ENCODE data around the gene OR4Q2. TPM values are rescaled to one million over a fixed set of nuclear protein-coding genes. Genes with fewer than 3 reads are reported as not detected.

Gene OR4Q2
- polyA plus RNA-seq, 1 of the 3 experiments (the other 2 are of a cell fraction): not detected

DNA sequence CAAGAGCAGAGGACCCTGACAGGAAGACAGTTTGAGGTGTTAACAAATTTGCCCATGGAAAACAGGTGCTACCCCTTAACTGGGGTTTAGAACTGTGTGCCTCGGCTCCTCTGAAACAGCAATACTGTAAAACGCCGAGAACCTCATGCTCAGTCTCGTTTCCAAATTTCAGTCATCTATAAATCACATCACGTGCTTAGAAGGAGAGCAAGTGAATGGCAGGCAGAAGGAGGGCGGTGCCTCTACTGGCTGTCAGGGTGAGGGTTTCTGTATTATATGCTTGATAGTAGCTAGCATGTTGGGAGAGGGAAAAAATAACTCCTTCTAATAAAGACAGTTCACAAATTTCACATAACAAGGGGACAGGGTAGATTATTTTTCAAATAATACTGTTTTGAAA is 29.1 kb downstream of the OR4Q2 start:
- no peaks in the 10 kb centered on the region for H3K9me2 ChIP-seq
- H3F3A ChIP-seq (replicated peaks; ENCODE audit: insufficient read depth): no peaks in the 10 kb centered on the region
- 3% methylated on average over 6 of the region's 6 CpGs for WGBS (ENCODE audit: low lambda C conversion rate)
- H3K27me3 ChIP-seq (ENCODE audit: insufficient read depth): no peaks in the 10 kb centered on the region
- no peaks in the 10 kb centered on the region for H4K20me1 ChIP-seq (ENCODE audit: insufficient read depth)
- H3K9me3 ChIP-seq: no peaks in the 10 kb centered on the region
- CTCF ChIA-PET: no interaction called here
- H3K79me2 ChIP-seq (ENCODE audit: insufficient read depth): no peaks in the 10 kb centered on the region
- no peaks in the 10 kb centered on the region for H3K36me3 ChIP-seq (replicated peaks in 1 of 2; ENCODE audit: control insufficient read depth in 1 of 2, insufficient read depth in 2 of 2, low read length in 1 of 2)
- no peak overlapping the region for H3K4me3 ChIP-seq (ENCODE audit: low read depth in 2 of 2, low read length in 1 of 2)
- H3K9ac ChIP-seq: no peak overlapping the region
- POLR2A ChIA-PET: no interaction called here
- no peak for DNase-seq
- H3K27ac ChIP-seq (ENCODE audit: low read depth in 2 of 2, low read length in 1 of 2): no peak overlapping the region
- H3K4me2 ChIP-seq: no peak overlapping the region
- H2AFZ ChIP-seq (ENCODE audit: low read depth): no peak overlapping the region
- H3K4me1 ChIP-seq (ENCODE audit: control insufficient read depth in 1 of 2, insufficient read depth in 2 of 2, low read depth in 1 of 2, low read length in 1 of 2): no peaks in the 10 kb centered on the region
- TF ChIP-seq RFX5 (IDR thresholded peaks at IDR 0.05; ENCODE audit: low read length) (no peak), EP300 (IDR thresholded peaks at IDR 0.05; ENCODE audit: borderline replicate concordance in 1 of 2, low read depth in 1 of 2, low read length in 1 of 2) (no peak), FOXM1 (IDR thresholded peaks at IDR 0.05; ENCODE audit: low read depth) (no peak), RCOR1 (IDR thresholded peaks at IDR 0.05; ENCODE audit: low read length) (no peak), NRF1 (IDR thresholded peaks at IDR 0.05; ENCODE audit: low read depth, low read length) (no peak), RAD21 (IDR thresholded peaks at IDR 0.05; ENCODE audit: low read length) (no peak)
- TF ChIP-seq, protein P1, sequence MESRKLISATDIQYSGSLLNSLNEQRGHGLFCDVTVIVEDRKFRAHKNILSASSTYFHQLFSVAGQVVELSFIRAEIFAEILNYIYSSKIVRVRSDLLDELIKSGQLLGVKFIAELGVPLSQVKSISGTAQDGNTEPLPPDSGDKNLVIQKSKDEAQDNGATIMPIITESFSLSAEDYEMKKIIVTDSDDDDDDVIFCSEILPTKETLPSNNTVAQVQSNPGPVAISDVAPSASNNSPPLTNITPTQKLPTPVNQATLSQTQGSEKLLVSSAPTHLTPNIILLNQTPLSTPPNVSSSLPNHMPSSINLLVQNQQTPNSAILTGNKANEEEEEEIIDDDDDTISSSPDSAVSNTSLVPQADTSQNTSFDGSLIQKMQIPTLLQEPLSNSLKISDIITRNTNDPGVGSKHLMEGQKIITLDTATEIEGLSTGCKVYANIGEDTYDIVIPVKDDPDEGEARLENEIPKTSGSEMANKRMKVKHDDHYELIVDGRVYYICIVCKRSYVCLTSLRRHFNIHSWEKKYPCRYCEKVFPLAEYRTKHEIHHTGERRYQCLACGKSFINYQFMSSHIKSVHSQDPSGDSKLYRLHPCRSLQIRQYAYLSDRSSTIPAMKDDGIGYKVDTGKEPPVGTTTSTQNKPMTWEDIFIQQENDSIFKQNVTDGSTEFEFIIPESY (IDR thresholded peaks at IDR 0.05; ENCODE audit: borderline replicate concordance, low read depth): no peak

DNA sequence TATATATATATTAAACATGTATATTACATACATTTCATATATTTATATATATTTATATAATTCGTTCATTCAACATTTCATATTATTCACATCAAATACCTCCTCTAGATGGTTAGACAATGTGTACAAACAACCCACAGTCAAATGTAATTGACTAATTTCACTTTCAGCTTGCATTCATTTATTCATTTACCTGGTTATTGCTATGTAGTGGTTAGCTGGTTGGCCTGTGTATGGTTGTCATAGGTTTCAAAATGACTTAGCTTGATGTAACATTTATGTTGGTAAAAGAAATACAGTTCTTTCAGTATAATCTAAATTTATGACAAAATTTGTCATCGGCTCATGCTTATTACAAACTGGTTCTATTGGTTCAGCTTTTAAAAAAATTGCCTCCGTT is 33.5 kb downstream of the OR4Q2 start:
- no peak overlapping the region for H3K9ac ChIP-seq
- no peaks in the 10 kb centered on the region for H3K36me3 ChIP-seq (replicated peaks in 1 of 2; ENCODE audit: control insufficient read depth in 1 of 2, insufficient read depth in 2 of 2, low read length in 1 of 2)
- H2AFZ ChIP-seq (ENCODE audit: low read depth): no peak overlapping the region
- 3% methylated on average over 3 of the region's 3 CpGs for WGBS (ENCODE audit: low lambda C conversion rate)
- H3K4me1 ChIP-seq (ENCODE audit: control insufficient read depth in 1 of 2, insufficient read depth in 2 of 2, low read depth in 1 of 2, low read length in 1 of 2): no peaks in the 10 kb centered on the region
- CTCF ChIA-PET: interaction anchor here (1.4 kb wide), 1 partner anchor 11 kb away, joined by 4 read pairs; no protein-coding TSS in a partner anchor
- no peaks in the 10 kb centered on the region for H4K20me1 ChIP-seq (ENCODE audit: insufficient read depth)
- no peak overlapping the region for H3K27ac ChIP-seq (ENCODE audit: low read depth in 2 of 2, low read length in 1 of 2)
- POLR2A ChIA-PET: no interaction called here
- H3K4me2 ChIP-seq: no peak overlapping the region
- H3K27me3 ChIP-seq (ENCODE audit: insufficient read depth): no peaks in the 10 kb centered on the region
- no peaks in the 10 kb centered on the region for H3K79me2 ChIP-seq (ENCODE audit: insufficient read depth)
- H3K9me3 ChIP-seq: no peaks in the 10 kb centered on the region
- H3K4me3 ChIP-seq (ENCODE audit: low read depth in 2 of 2, low read length in 1 of 2): no peak overlapping the region
- H3K9me2 ChIP-seq: no peaks in the 10 kb centered on the region
- TF ChIP-seq JUND (IDR thresholded peaks at IDR 0.05): no peak
- TF ChIP-seq, protein P2, sequence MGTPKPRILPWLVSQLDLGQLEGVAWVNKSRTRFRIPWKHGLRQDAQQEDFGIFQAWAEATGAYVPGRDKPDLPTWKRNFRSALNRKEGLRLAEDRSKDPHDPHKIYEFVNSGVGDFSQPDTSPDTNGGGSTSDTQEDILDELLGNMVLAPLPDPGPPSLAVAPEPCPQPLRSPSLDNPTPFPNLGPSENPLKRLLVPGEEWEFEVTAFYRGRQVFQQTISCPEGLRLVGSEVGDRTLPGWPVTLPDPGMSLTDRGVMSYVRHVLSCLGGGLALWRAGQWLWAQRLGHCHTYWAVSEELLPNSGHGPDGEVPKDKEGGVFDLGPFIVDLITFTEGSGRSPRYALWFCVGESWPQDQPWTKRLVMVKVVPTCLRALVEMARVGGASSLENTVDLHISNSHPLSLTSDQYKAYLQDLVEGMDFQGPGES (IDR thresholded peaks at IDR 0.05; ENCODE audit: low read depth, low read length): no peak
- TF ChIP-seq, protein P3, sequence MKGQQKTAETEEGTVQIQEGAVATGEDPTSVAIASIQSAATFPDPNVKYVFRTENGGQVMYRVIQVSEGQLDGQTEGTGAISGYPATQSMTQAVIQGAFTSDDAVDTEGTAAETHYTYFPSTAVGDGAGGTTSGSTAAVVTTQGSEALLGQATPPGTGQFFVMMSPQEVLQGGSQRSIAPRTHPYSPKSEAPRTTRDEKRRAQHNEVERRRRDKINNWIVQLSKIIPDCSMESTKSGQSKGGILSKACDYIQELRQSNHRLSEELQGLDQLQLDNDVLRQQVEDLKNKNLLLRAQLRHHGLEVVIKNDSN (IDR thresholded peaks at IDR 0.05; ENCODE audit: borderline replicate concordance, low read depth): no peak
- TF ChIP-seq MXI1 (IDR thresholded peaks at IDR 0.05; ENCODE audit: low read depth, low read length): no peak
- TF ChIP-seq RAD21 (IDR thresholded peaks at IDR 0.05; ENCODE audit: low read length): no peak
- TF ChIP-seq, protein P4, sequence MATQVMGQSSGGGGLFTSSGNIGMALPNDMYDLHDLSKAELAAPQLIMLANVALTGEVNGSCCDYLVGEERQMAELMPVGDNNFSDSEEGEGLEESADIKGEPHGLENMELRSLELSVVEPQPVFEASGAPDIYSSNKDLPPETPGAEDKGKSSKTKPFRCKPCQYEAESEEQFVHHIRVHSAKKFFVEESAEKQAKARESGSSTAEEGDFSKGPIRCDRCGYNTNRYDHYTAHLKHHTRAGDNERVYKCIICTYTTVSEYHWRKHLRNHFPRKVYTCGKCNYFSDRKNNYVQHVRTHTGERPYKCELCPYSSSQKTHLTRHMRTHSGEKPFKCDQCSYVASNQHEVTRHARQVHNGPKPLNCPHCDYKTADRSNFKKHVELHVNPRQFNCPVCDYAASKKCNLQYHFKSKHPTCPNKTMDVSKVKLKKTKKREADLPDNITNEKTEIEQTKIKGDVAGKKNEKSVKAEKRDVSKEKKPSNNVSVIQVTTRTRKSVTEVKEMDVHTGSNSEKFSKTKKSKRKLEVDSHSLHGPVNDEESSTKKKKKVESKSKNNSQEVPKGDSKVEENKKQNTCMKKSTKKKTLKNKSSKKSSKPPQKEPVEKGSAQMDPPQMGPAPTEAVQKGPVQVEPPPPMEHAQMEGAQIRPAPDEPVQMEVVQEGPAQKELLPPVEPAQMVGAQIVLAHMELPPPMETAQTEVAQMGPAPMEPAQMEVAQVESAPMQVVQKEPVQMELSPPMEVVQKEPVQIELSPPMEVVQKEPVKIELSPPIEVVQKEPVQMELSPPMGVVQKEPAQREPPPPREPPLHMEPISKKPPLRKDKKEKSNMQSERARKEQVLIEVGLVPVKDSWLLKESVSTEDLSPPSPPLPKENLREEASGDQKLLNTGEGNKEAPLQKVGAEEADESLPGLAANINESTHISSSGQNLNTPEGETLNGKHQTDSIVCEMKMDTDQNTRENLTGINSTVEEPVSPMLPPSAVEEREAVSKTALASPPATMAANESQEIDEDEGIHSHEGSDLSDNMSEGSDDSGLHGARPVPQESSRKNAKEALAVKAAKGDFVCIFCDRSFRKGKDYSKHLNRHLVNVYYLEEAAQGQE (IDR thresholded peaks at IDR 0.05; ENCODE audit: low read depth, low read length): no peak
- TF ChIP-seq MEF2A (IDR thresholded peaks at IDR 0.05; ENCODE audit: borderline replicate concordance, low read depth): no peak
- no peak for TF ChIP-seq TEAD4 (IDR thresholded peaks at IDR 0.05; ENCODE audit: borderline replicate concordance, insufficient read depth)
- no peak for TF ChIP-seq CHD2 (IDR thresholded peaks at IDR 0.05; ENCODE audit: low read length, partially characterized antibody)
- no peaks in the 10 kb centered on the region for H3F3A ChIP-seq (replicated peaks; ENCODE audit: insufficient read depth)
- no peak for DNase-seq
